Measurements from ENCODE around the gene IRF8. TPM values are rescaled to one million over a fixed set of nuclear protein-coding genes. Genes with fewer than 3 reads are reported as not detected.
"Not testable (repeated sequence)": the region's sequence is repeated elsewhere in the genome, so short reads cannot be mapped to it uniquely, and the experiment has no call there.

The IRF8 gene
- total RNA-seq, 1 donor from 2014 or later: 0.59 TPM

DNA sequence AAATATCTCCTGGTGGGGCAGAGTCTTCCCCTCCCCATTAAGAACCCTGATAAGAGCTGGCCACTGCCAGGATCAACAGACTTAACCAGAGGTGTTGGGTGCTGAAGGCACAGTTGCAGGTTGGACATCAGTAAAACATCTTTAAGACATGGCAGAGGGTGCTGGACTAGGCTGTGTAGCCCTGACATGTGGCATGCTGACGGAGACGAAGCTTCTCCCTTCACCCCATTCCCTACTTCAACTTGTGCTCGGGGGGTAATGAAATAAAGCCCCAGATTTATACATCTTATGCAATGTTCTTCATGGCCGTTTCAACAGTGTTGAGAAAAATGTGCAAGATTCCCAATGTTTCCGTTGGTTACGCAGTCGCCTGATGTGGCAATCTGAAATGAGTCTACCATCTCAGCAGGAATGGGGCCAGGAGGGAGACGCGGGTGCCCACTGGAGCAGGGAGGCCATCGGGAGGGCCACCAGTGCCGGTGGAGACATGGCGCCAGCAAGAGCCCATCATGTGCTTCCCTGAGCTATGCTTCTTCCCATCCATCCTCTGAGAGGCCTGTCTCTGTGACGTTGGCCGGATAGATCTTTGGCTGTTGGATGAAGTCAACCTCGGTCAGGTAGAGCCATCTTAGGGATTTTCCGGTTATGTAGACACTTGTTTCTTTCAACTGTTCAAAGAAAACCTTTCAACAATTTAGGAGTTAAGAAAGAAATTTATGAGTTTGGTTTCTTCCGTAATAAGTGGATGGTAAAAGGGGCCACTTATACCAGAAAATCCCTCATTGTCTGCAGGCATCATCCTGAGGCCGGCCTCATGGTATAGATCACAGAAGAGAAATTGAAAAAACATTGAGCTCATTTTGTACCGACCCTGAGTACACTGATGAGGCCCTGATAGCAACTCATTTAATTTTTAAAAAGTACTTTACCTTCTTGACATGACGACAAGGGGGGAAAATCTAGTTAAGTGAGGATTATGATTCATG, 6.4 kb downstream of the IRF8 start:
- Histone ChIP-seq H3K27ac (ENCODE audit: low read depth, low read length) (no peak overlapping the region), H3K27me3 (ENCODE audit: insufficient read depth, low read length) (peaks cover 34% of the 10 kb centered on the region), H3K36me3 (ENCODE audit: insufficient read depth, low read length) (no peaks in the 10 kb centered on the region), H3K79me2 (ENCODE audit: insufficient read depth, low read length) (no peaks in the 10 kb centered on the region), H4K20me1 (ENCODE audit: insufficient read depth, low read length) (no peaks in the 10 kb centered on the region), H3K4me2 (ENCODE audit: low read length) (no peak overlapping the region), H3K4me1 (ENCODE audit: insufficient read depth, low read length) (no peaks in the 10 kb centered on the region), H2AFZ (ENCODE audit: low read depth, low read length) (no peak overlapping the region), H3K4me3 (ENCODE audit: insufficient read depth, low read depth, low read length) (no peak overlapping the region), H3K9ac (ENCODE audit: low read length) (no peak overlapping the region), H3K9me3 (ENCODE audit: insufficient read depth, low read depth, low read length) (no peaks in the 10 kb centered on the region)
- no peak for DNase-seq (ENCODE audit: low read depth)
- FAIRE-seq: no peak
- Mint-ChIP-seq H3K4me3 (ENCODE audit: unreplicated experiment) (no peak overlapping the region), H3K36me3 (ENCODE audit: low read depth, unreplicated experiment) (peaks cover 3% of the 10 kb centered on the region), H3K27ac (ENCODE audit: unreplicated experiment) (no peak overlapping the region), H3K27me3 (ENCODE audit: low read depth, unreplicated experiment) (peaks cover 58% of the 10 kb centered on the region), H3K4me1 (ENCODE audit: low read depth, unreplicated experiment) (no peaks in the 10 kb centered on the region), H3K9me3 (ENCODE audit: unreplicated experiment) (peaks cover 11% of the 10 kb centered on the region)
- TF ChIP-seq CTCF (IDR thresholded peaks at IDR 0.05; ENCODE audit: insufficient read depth, low read depth, low read length) (no peak), EZH2 (IDR thresholded peaks at IDR 0.05; ENCODE audit: insufficient read depth, low read length) (no peak)

DNA sequence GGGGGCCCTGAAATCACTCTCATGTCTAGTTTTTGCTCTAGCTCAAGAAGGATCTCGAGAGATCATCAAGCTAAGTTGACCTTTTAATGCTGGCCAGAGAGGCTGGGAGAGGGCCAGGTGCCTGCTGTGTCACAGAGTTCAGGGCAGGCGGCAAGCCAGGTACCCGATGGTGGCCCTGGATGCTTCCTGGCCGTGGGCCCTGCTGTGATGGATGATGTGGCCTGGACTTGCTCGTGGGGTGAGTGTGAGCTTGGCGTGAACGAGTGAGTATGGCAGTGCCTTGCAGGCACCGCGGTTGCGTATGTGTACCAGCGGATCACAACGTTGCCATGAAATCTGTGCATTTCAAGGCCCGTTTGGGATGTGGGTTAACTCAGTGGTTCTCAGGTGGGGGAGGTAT, 7.4 kb downstream of the IRF8 start:
- DNase-seq (ENCODE audit: low read depth) (no peak), FAIRE-seq (no peak)
- Histone ChIP-seq H2AFZ (ENCODE audit: low read depth, low read length) (no peak overlapping the region), H3K4me3 (ENCODE audit: insufficient read depth, low read depth, low read length) (no peak overlapping the region), H3K9ac (ENCODE audit: low read length) (no peak overlapping the region), H3K27ac (ENCODE audit: low read depth, low read length) (no peak overlapping the region), H3K9me3 (ENCODE audit: insufficient read depth, low read depth, low read length) (no peaks in the 10 kb centered on the region), H3K4me1 (ENCODE audit: insufficient read depth, low read length) (no peaks in the 10 kb centered on the region), H3K4me2 (ENCODE audit: low read length) (no peak overlapping the region), H3K27me3 (ENCODE audit: insufficient read depth, low read length) (peaks cover 34% of the 10 kb centered on the region), H4K20me1 (ENCODE audit: insufficient read depth, low read length) (no peaks in the 10 kb centered on the region), H3K36me3 (ENCODE audit: insufficient read depth, low read length) (no peaks in the 10 kb centered on the region), H3K79me2 (ENCODE audit: insufficient read depth, low read length) (no peaks in the 10 kb centered on the region)
- peaks cover 56% of the 10 kb centered on the region for H3K27me3 Mint-ChIP-seq (ENCODE audit: low read depth, unreplicated experiment)
- peaks cover 3% of the 10 kb centered on the region for H3K36me3 Mint-ChIP-seq (ENCODE audit: low read depth, unreplicated experiment)
- H3K9me3 Mint-ChIP-seq (ENCODE audit: unreplicated experiment): peaks cover 11% of the 10 kb centered on the region
- H3K4me1 Mint-ChIP-seq (ENCODE audit: low read depth, unreplicated experiment): no peaks in the 10 kb centered on the region
- H3K4me3 Mint-ChIP-seq (ENCODE audit: unreplicated experiment): no peak overlapping the region
- H3K27ac Mint-ChIP-seq (ENCODE audit: unreplicated experiment): peak overlapping the region; percentile 10
- TF ChIP-seq CTCF (IDR thresholded peaks at IDR 0.05; ENCODE audit: insufficient read depth, low read depth, low read length): no peak
- no peak for TF ChIP-seq EZH2 (IDR thresholded peaks at IDR 0.05; ENCODE audit: insufficient read depth, low read length)

DNA sequence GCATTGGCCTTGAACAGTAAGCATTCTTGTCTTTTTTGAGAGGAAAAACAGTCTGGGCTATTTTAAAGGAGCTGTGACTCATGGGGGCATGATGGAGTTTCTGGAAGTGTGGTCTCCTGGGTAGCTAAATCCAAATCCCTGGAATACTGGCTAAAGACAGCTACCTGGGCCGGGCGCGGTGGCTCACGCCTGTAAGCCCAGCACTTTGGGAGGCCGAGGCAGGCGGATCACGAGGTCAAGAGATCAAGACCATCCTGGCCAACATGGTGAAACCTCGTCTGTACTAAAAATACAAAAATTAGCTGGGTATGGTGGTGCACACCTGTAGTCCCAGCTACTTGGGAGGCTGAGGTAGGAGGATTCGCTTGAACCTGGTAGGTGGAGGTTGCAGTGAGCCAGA, 8.3 kb downstream of the IRF8 start:
- not testable (repeated sequence) for H3K27ac Mint-ChIP-seq (ENCODE audit: unreplicated experiment); H2AFZ ChIP-seq (ENCODE audit: low read depth, low read length); H3K27ac ChIP-seq (ENCODE audit: low read depth, low read length); H3K79me2 ChIP-seq (ENCODE audit: insufficient read depth, low read length); FAIRE-seq; H4K20me1 ChIP-seq (ENCODE audit: insufficient read depth, low read length); H3K36me3 ChIP-seq (ENCODE audit: insufficient read depth, low read length); H3K4me3 Mint-ChIP-seq (ENCODE audit: unreplicated experiment); H3K4me3 ChIP-seq (ENCODE audit: insufficient read depth, low read depth, low read length); H3K4me1 Mint-ChIP-seq (ENCODE audit: low read depth, unreplicated experiment); H3K9ac ChIP-seq (ENCODE audit: low read length); DNase-seq (ENCODE audit: low read depth); H3K36me3 Mint-ChIP-seq (ENCODE audit: low read depth, unreplicated experiment); H3K4me2 ChIP-seq (ENCODE audit: low read length); H3K9me3 ChIP-seq (ENCODE audit: insufficient read depth, low read depth, low read length); H3K4me1 ChIP-seq (ENCODE audit: insufficient read depth, low read length)
- peaks cover 32% of the 10 kb centered on the region for H3K27me3 ChIP-seq (ENCODE audit: insufficient read depth, low read length)
- peaks cover 55% of the 10 kb centered on the region for H3K27me3 Mint-ChIP-seq (ENCODE audit: low read depth, unreplicated experiment)
- H3K9me3 Mint-ChIP-seq (ENCODE audit: unreplicated experiment): peaks cover 11% of the 10 kb centered on the region

Data from astrocyte (in vitro differentiated cells and primary cell).